Nucleus accumbens (tissue), 56 donors: Measurements from ENCODE around the gene SMARCA1.
A peak's percentile ranks its signal among the peaks of the same experiment; 100 is the strongest.

ENCODE experiments used
- DNase-seq, 56 donors: peaks; one replicate each; lab custom pipeline; 2025; lab: John Stamatoyannopoulos, UW

Gene SMARCA1

DNA sequence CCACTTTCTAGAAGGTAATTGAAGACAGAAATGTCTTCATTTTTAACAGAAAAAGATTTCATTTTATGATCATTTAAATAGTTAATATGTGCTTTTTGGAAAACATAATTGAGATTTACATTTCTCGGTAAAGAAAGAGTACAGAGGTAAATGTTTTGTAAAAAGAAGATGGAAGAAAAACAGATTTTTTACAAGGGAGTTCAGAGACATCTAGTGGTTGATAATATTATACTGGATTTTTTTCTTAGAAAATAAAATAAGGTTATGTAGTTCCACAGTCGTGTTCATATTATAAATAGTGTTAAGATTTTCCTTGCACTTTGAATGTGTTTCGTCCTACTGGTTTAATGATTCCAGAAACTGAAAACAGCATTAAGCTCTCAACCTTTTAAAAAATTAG lies 60.6 kb downstream of the SMARCA1 start:
- no peak for DNase-seq

DNA sequence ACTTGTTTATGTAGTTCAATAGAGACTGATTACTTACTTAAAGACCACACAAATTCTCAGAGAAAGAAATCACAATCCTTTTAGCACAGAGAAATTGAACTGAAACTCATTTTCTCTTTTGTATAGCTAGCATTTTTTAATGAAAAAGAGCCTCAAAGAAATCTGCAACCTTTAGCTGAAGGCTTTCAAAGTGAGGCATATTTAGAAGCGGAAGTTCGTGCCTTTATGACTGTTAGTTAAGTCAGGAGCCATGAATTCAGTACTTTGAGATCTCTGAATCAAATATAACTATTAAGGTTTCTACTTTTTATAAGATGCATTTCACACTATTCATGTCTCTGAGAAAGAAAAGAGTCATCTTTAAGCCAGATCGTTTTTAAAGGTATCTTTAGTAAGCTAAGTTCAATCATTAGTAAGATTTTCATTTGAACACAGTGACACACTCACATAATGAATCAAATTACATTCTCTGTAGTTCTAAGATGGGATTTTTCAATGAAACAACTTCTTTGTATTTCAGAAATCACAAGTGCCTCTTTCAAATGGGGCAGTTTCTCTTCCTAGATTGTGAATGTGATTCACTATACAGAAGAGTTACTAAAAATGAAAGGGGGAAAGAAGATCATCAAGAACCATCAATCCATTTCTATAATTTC lies 61.4 kb downstream of the SMARCA1 start:
- no peak for DNase-seq

- DNase-seq = no peak
These were observed 70.8 kb downstream of the SMARCA1 start for GRCh38 chrX:129452523-129452922.

- no peak for DNase-seq
These were observed 73.2 kb downstream of the SMARCA1 start for GRCh38 chrX:129450123-129450522.

GRCh38 chrX:129449148-129449547 lies 74.1 kb downstream of the SMARCA1 start:
- no peak for DNase-seq

- peak in 1 of 56 donors; percentile 0 for DNase-seq
These were observed 77.9 kb downstream of the SMARCA1 start for GRCh38 chrX:129445436-129445835.

GRCh38 chrX:129433945-129434344 lies 89.3 kb downstream of the SMARCA1 start:
- no peak for DNase-seq

GRCh38 chrX:129433461-129433860 lies 89.8 kb downstream of the SMARCA1 start:
- DNase-seq = no peak

- no peak for DNase-seq
These were observed 96.0 kb downstream of the SMARCA1 start for GRCh38 chrX:129427267-129427666.

- no peak for DNase-seq
These were observed 100.1 kb downstream of the SMARCA1 start for GRCh38 chrX:129423191-129423590.

DNA sequence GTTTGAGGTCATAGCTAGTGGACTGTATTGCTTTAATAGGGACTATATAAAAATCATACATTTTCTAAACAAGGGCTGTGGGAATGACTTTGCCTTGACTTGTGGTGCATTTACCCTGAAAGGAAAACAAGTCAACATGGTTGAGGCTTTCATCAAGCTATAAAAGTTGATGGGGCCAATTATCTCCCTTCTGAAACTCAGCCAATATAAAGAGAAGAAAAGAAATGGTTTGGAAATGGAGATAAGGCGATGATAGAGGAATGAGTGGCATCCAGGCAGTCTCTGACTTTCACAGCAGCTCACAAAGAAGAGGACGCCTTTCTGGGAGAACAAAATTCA lies 118.7 kb downstream of the SMARCA1 start:
- DNase-seq = no peak

- DNase-seq = no peak
These were observed 119.2 kb downstream of the SMARCA1 start for GRCh38 chrX:129403974-129404669.
